Esophagus muscularis mucosa (tissue), 4 donors: ENCODE results near the gene SYTL1. TPM values are rescaled to one million over a fixed set of nuclear protein-coding genes. Genes with fewer than 3 reads are reported as not detected.

Experiments
- DNase-seq: peaks from one replicate; pipeline ENCODE4 v3.0.0-alpha.2; 2017; ENCODE audit errors: extremely low spot score
- H3K27ac ChIP-seq, 4 donors: fragments of 200-600 bp; sonication (generic); replicated peaks in 1 of 4; 1 replicate in 3 of 4; 2 replicates in 1 of 4; pipeline ENCODE4 v1.5.1; 2016 to 2019; ENCODE audit warnings: mild to moderate bottlenecking in 1 of 4
- H3K27me3 ChIP-seq, 4 donors: fragments of 200-600 bp; sonication (generic); one replicate each; pipeline versions ENCODE4 v1.5.1 to v1.6.0; 2016 to 2019
- H3K36me3 ChIP-seq, 4 donors: fragments of 200-600 bp; sonication (generic); one replicate each; pipeline ENCODE4 v1.5.1; 2016 to 2019
- H3K4me1 ChIP-seq, 4 donors: fragments of 200-600 bp; sonication (generic); one replicate each; pipeline ENCODE4 v1.5.1; 2016 to 2019
- H3K4me3 ChIP-seq, 4 donors: fragments of 200-600 bp; sonication (generic); 1 replicate in 2 of 4; 2 replicates in 2 of 4; pipeline ENCODE4 v1.5.1; 2016 to 2019; ENCODE audit warnings: mild to moderate bottlenecking in 4 of 4, moderate library complexity in 1 of 4
- H3K9me3 ChIP-seq, 4 donors: fragments of 200-600 bp; sonication (generic); 1 replicate in 3 of 4; 2 replicates in 1 of 4; pipeline ENCODE4 v1.5.1; 2016 to 2019
- EP300 ChIP-seq: sonication (generic); formaldehyde crosslinking; IDR thresholded peaks from one replicate; pipeline ENCODE4 v1.6.1; 2017; ENCODE audit warnings: antibody characterized with exemption
- POLR2A ChIP-seq: fragments of 450-650 bp; IDR thresholded peaks from one replicate; pipeline ENCODE4 v1.6.1; 2017; ENCODE audit warnings: antibody characterized with exemption, moderate library complexity, mild to moderate bottlenecking, low read depth
- POLR2AphosphoS5 ChIP-seq, 2 donors: sonication (generic); formaldehyde crosslinking; IDR thresholded peaks; one replicate each; pipeline ENCODE4 v1.6.1; 2017; ENCODE audit warnings: antibody characterized with exemption in 2 of 2
- WGBS: methylation state at CpG from one replicate; pipeline ENCODE4 v1.1.5; 2018; 5-methylcytosine and 5-hydroxymethylcytosine counted together
- intact Hi-C: fragments of 100-400 bp; cut with DNase I; formaldehyde crosslinking; loops from one replicate; pipeline ENCODE4 v1.15.1; 2023
- total RNA-seq, 4 donors: library from RNA; depleted of rRNA; stranded (reverse); fragments of >200 nt; gene quantifications; one replicate each; pipeline versions ENCODE4 v1.1.0 to v1.2.1, GENCODE V29; 2016
- TF ChIP-seq, protein P1 (sequence below), 3 experiments: fragments of 200-600 bp in 2 of 3; fragments of 450-650 bp in 1 of 3; sonication (generic) in 2 of 3; IDR thresholded peaks; one replicate each; pipeline ENCODE4 v1.5.1; 2017 to 2019; ENCODE audit warnings: antibody characterized with exemption in 3 of 3, mild to moderate bottlenecking in 2 of 3, moderate library complexity in 1 of 3

SYTL1 gene
- total RNA-seq, 4 donors from 2014 or later = 0.29 to 3.7 (median 1.5) TPM

DNA sequence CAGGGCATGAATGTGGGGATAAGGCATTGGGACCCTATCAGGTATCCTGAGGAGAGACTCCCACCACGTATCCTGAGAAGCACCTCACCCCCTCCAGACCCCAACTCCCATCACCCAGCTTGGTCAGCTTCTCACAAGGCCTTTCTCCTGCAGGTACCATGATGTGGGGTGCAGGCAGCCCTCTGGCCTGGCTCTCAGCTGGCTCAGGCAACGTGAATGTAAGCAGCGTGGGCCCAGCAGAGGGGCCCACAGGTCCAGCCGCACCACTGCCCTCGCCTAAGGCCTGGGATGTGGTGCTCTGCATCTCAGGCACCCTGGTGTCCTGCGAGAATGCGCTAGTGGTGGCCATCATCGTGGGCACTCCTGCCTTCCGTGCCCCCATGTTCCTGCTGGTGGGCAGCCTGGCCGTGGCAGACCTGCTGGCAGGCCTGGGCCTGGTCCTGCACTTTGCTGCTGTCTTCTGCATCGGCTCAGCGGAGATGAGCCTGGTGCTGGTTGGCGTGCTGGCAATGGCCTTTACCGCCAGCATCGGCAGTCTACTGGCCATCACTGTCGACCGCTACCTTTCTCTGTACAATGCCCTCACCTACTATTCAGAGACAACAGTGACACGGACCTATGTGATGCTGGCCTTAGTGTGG lies 51.9 kb downstream of the SYTL1 start:
- no peaks in the 10 kb centered on the region for H3K27me3 ChIP-seq
- WGBS = 97% methylated on average over 16 of the region's 18 CpGs
- intact Hi-C loops = loop anchor here (5.0 kb wide), 1 partner anchor 269 kb away; no protein-coding TSS in a partner anchor
- H3K9me3 ChIP-seq = no peaks in the 10 kb centered on the region
- no peak overlapping the region for H3K4me3 ChIP-seq
- DNase-seq = no peak
- TF ChIP-seq POLR2AphosphoS5 (IDR thresholded peaks at IDR 0.05) (no peak), POLR2A (no peak), EP300 (no peak)
- TF ChIP-seq, protein P1, sequence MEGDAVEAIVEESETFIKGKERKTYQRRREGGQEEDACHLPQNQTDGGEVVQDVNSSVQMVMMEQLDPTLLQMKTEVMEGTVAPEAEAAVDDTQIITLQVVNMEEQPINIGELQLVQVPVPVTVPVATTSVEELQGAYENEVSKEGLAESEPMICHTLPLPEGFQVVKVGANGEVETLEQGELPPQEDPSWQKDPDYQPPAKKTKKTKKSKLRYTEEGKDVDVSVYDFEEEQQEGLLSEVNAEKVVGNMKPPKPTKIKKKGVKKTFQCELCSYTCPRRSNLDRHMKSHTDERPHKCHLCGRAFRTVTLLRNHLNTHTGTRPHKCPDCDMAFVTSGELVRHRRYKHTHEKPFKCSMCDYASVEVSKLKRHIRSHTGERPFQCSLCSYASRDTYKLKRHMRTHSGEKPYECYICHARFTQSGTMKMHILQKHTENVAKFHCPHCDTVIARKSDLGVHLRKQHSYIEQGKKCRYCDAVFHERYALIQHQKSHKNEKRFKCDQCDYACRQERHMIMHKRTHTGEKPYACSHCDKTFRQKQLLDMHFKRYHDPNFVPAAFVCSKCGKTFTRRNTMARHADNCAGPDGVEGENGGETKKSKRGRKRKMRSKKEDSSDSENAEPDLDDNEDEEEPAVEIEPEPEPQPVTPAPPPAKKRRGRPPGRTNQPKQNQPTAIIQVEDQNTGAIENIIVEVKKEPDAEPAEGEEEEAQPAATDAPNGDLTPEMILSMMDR (IDR thresholded peaks at IDR 0.05) = no peak
- H3K4me1 ChIP-seq = peaks cover 35 to 55% (median 41%) of the 10 kb centered on the region in 4 donors
- H3K27ac ChIP-seq = no peak overlapping the region
- H3K36me3 ChIP-seq = no peaks in the 10 kb centered on the region

GRCh38 chr1:27394282-27394658 lies 52.4 kb downstream of the SYTL1 start:
- H3K27me3 ChIP-seq = no peaks in the 10 kb centered on the region
- no peak for DNase-seq
- peaks cover 38 to 57% (median 45%) of the 10 kb centered on the region in 4 donors for H3K4me1 ChIP-seq
- no peaks in the 10 kb centered on the region for H3K36me3 ChIP-seq
- TF ChIP-seq POLR2A (no peak), EP300 (no peak), POLR2AphosphoS5 (IDR thresholded peaks at IDR 0.05) (no peak)
- TF ChIP-seq, protein P1 (IDR thresholded peaks at IDR 0.05) = no peak
- no peak overlapping the region for H3K4me3 ChIP-seq
- H3K9me3 ChIP-seq = no peaks in the 10 kb centered on the region
- H3K27ac ChIP-seq = no peak overlapping the region
- intact Hi-C loops = loop anchor here (5.0 kb wide), 1 partner anchor 268 kb away; no protein-coding TSS in a partner anchor
- WGBS = 97% methylated on average over 9 of the region's 9 CpGs

GRCh38 chr1:27394925-27395324 lies 53.1 kb downstream of the SYTL1 start:
- WGBS = no CpG with 5 or more reads among the region's 1 CpG
- H3K27me3 ChIP-seq = no peaks in the 10 kb centered on the region
- TF ChIP-seq POLR2A = no peak
- TF ChIP-seq EP300 = no peak
- TF ChIP-seq, protein P1 (IDR thresholded peaks at IDR 0.05) = no peak
- TF ChIP-seq POLR2AphosphoS5 (IDR thresholded peaks at IDR 0.05) = no peak
- DNase-seq = no peak
- H3K4me3 ChIP-seq = no peak overlapping the region
- H3K9me3 ChIP-seq = no peaks in the 10 kb centered on the region
- H3K27ac ChIP-seq = no peak overlapping the region
- no peaks in the 10 kb centered on the region for H3K36me3 ChIP-seq
- peaks cover 45 to 63% (median 51%) of the 10 kb centered on the region in 4 donors for H3K4me1 ChIP-seq
- intact Hi-C loops = loop anchor here (1.0 to 5.0 kb wide), 2 partner anchors 94 to 267 kb away; no protein-coding TSS in a partner anchor

DNA sequence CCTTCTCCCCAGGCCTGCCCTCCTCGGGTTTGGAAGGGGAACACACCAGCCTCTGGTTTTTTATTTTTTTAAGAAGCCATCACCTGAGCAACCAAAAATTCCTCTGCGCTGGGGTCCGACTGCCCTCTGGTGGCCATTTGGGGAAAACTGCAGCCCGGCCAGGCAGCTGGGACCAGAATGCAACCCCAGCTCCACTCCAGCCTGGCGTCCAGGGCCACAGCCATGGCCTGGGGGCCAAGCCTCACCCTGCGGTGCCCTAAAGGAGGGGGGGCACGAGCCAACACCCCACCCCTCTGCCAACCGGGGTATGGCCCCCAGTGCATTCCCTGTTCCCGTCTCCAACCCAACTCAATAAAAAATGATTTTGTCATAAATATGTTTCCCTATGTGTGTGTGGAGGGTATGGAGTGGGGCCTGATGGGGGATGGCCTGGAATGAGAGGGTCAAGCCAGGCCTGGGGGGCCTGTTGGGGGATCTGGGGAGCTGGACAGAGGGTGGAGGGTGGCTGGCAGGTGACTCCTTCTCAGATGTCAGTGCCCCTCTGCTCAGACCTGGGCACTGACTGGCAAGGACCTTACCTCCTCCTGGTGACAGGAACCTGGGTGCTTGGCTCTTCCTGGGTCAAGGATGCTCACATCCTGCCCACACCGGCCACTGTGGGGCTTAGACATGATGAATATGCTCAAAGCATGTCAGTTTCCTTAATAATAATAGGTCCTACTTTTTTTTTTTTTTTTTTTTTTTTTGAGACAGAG lies 53.8 kb downstream of the SYTL1 start:
- Histone ChIP-seq H3K4me3 (no peak overlapping the region), H3K27me3 (no peaks in the 10 kb centered on the region), H3K9me3 (no peaks in the 10 kb centered on the region), H3K4me1 (peaks cover 49 to 68% (median 58%) of the 10 kb centered on the region in 4 donors), H3K27ac (no peak overlapping the region), H3K36me3 (no peaks in the 10 kb centered on the region)
- 7% methylated on average over 10 of the region's 10 CpGs for WGBS
- intact Hi-C loops = loop anchor here (1.0 kb wide), 1 partner anchor 94 kb away; no protein-coding TSS in a partner anchor
- TF ChIP-seq POLR2AphosphoS5 (IDR thresholded peaks at IDR 0.05) (peak in 1 of 2 donors; percentile 11), POLR2A (no peak), EP300 (no peak)
- TF ChIP-seq, protein P1 (IDR thresholded peaks at IDR 0.05) = peak; percentile 96 to 98 (median 97)
- DNase-seq = no peak
